Embryonic facial prominence (tissue), 1 donor: ENCODE results near the gene U2SURP.
"Not testable (repeated sequence)": the region's sequence is repeated elsewhere in the genome, so short reads cannot be mapped to it uniquely, and the experiment has no call there.

Source experiments
- DNase-seq: peaks from one replicate; pipeline ENCODE4 v3.0.0-alpha.2; 2016; ENCODE audit errors: extremely low spot score

Gene U2SURP

GRCh38 chr3:143071776-143072175, 70.4 kb downstream of the U2SURP start:
- DNase-seq: no peak

GRCh38 chr3:143072298-143073020, 71.1 kb downstream of the U2SURP start:
- DNase-seq: not testable (repeated sequence)

- DNase-seq: not testable (repeated sequence)
These were observed 72.2 kb downstream of the U2SURP start for GRCh38 chr3:143073541-143073940.

GRCh38 chr3:143073983-143074382, 72.6 kb downstream of the U2SURP start:
- DNase-seq: not testable (repeated sequence)

- DNase-seq: no peak
These were observed 77.5 kb downstream of the U2SURP start for GRCh38 chr3:143078883-143079282.

GRCh38 chr3:143080196-143080595, 78.8 kb downstream of the U2SURP start:
- DNase-seq: no peak

GRCh38 chr3:143081365-143081764, 80.0 kb downstream of the U2SURP start:
- no peak for DNase-seq

- DNase-seq: no peak
These were observed 80.7 kb downstream of the U2SURP start for GRCh38 chr3:143081844-143082778.

- DNase-seq: no peak
These were observed 82.4 kb downstream of the U2SURP start for GRCh38 chr3:143083781-143084180.

- no peak for DNase-seq
These were observed 83.7 kb downstream of the U2SURP start for GRCh38 chr3:143084856-143085731.

GRCh38 chr3:143088835-143089234, 87.5 kb downstream of the U2SURP start:
- no peak for DNase-seq

- DNase-seq: no peak
These were observed 88.6 kb downstream of the U2SURP start for GRCh38 chr3:143089965-143090364.

- no peak for DNase-seq
These were observed 89.1 kb downstream of the U2SURP start for GRCh38 chr3:143090486-143090885.

- no peak for DNase-seq
These were observed 89.8 kb downstream of the U2SURP start for GRCh38 chr3:143090976-143091837.

- no peak for DNase-seq
These were observed 90.8 kb downstream of the U2SURP start for GRCh38 chr3:143092191-143092590.

- no peak for DNase-seq
These were observed 94.4 kb downstream of the U2SURP start for GRCh38 chr3:143095813-143096212.

GRCh38 chr3:143098032-143098764, 96.8 kb downstream of the U2SURP start:
- no peak for DNase-seq

- DNase-seq: no peak
These were observed 97.8 kb downstream of the U2SURP start for GRCh38 chr3:143099210-143099609.

- DNase-seq: no peak
These were observed 98.3 kb downstream of the U2SURP start for GRCh38 chr3:143099690-143100089.

- no peak for DNase-seq
These were observed 99.1 kb downstream of the U2SURP start for GRCh38 chr3:143100451-143100850.
